HG02759 (cell line): ENCODE data around the gene SEZ6L2.
"Not testable (repeated sequence)": the region's sequence is repeated elsewhere in the genome, so short reads cannot be mapped to it uniquely, and the experiment has no call there.

Experiments used
- ATAC-seq: cut with Tn5 transposase; IDR thresholded peaks from one replicate; pipeline ENCODE4 v1.9.1; 2021; ENCODE audit warnings: mild to moderate bottlenecking, moderate library complexity; ENCODE audit not compliant: unreplicated experiment

The SEZ6L2 gene

DNA sequence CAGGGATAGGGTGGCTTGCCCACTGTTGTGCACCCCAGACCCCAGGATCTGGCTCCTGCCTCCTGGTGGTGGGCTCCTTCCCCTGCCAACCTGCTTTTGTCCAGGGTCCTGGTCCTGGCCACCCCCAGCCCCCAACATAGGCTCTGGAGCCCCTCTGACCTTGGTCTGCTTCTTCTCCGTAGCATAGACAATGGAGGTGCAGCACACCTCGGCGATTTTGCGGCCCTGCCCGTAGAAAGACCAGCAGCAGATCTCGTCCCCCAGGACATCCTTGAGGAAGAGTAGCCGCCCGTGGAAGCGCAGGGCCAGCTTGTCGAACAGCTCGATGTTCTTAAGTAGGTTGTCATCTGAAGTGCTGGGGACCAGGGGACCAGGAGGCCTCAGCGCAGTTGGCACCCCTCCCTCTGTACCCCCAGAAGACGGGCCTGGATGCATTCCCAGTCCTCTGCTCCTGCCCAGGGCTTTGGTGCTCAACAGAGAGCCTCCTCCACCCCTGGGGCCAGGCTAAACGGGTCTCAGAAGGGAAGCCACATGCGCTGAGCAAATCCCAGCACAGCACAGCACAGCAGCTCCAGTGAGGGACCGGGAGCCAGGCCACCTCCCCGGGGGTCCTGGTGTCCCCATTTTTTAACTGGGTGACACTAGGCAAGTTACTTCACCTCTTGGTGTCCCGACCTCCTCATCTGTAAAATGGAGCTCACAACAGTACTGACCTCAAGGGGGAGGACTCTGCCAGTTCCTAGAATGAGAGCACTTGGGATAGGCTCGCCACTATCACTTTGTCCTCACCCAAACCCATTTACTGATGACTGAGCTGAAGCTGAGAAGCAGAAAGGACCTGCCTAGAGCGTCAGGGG is 11.7 kb upstream of the SEZ6L2 start:
- no peak for ATAC-seq

GRCh38 chr16:29909851-29910250 is 10.5 kb upstream of the SEZ6L2 start:
- not testable (repeated sequence) for ATAC-seq

GRCh38 chr16:29909391-29909790 is 10.0 kb upstream of the SEZ6L2 start:
- ATAC-seq, result no peak

- ATAC-seq, result no peak
These were observed 9.4 kb upstream of the SEZ6L2 start for GRCh38 chr16:29908719-29909220.

- ATAC-seq, result no peak
These were observed 8.6 kb upstream of the SEZ6L2 start for GRCh38 chr16:29907973-29908372.

DNA sequence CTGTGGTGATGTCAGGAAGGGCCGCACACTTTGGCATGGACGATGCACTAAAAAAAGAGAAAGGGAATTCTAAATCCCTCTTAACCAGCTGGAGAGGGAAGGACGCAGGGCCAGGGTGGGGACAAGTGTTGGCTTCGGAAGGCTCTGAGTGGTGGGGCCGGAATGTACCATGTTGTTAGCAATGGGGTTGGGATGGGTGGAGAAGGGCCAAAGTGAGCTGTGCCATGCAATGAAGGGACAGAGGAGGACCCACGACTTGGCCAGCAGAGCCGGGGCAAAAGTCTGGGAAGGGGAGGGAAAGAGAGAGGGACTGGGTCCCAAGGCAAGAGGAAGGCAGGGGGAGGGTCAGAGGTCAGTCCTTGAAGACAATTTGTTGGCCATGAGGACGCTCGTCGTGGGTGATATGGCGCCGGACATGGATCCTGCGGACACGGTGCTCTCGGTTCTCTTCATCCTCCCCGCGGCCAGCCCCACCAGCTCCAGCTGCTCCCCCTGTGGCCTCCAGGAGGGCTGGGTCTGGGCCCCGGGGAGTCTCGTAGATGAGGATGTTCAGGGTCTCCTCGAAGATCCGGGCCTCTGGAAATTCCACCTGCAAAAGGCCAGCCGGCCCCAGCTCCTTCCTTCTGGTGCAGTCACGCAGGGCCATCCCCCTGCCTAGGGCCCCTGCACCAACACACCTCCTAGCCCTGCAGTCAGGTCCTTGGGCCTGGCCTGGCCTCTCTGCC is 7.3 kb upstream of the SEZ6L2 start:
- no peak for ATAC-seq

GRCh38 chr16:29905668-29906067 is 6.3 kb upstream of the SEZ6L2 start:
- ATAC-seq, result no peak

DNA sequence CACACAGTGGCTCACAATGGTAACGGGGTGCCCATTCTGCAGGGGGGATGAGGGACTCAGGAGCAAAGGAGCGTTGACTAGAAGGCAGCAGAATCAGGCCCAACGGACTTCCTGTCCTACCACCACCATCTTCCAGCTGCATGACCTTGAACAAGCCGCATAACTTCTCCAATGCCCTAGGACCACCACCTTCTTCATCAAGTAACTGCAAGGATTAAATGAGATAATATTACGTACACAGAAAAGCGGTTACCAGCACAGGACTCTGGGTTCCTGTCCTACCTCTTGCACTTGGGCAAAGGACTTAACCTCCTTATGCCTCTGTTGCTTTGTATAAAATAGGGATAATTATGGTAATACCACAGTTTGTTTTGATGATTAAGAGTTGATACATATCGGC is 5.6 kb upstream of the SEZ6L2 start:
- ATAC-seq, result no peak

GRCh38 chr16:29903590-29903989 is 4.2 kb upstream of the SEZ6L2 start:
- no peak for ATAC-seq

- no peak for ATAC-seq
These were observed 2.2 kb upstream of the SEZ6L2 start for GRCh38 chr16:29901607-29901945.

DNA sequence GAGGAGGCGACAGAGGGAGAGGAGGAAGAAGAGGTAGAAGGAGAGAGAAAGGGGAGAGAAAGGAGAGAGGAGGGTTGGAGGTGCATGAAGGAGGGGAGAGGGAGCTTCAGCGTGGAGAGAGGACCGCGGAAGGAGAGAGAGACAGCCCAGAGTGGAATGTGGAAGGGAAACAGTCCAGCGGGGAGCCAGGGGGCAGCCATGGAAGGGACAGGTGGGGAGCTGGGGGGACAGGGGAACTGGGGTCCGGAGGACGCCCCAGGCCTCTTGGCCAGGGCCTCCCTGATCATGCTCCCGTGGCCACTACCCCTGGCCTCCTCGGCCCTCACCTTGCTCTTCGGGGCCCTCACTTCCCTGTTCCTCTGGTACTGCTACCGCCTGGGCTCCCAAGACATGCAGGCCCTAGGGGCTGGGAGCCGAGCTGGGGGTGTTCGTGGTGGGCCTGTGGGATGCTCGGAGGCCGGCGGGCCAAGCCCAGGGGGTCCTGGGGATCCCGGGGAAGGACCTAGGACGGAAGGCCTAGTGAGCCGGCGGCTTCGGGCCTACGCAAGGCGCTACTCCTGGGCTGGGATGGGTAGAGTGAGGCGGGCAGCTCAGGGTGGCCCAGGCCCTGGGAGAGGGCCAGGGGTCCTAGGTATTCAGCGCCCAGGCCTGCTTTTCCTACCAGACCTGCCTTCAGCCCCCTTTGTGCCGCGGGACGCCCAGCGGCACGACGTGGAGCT is 1.7 kb upstream of the SEZ6L2 start:
- no peak for ATAC-seq

DNA sequence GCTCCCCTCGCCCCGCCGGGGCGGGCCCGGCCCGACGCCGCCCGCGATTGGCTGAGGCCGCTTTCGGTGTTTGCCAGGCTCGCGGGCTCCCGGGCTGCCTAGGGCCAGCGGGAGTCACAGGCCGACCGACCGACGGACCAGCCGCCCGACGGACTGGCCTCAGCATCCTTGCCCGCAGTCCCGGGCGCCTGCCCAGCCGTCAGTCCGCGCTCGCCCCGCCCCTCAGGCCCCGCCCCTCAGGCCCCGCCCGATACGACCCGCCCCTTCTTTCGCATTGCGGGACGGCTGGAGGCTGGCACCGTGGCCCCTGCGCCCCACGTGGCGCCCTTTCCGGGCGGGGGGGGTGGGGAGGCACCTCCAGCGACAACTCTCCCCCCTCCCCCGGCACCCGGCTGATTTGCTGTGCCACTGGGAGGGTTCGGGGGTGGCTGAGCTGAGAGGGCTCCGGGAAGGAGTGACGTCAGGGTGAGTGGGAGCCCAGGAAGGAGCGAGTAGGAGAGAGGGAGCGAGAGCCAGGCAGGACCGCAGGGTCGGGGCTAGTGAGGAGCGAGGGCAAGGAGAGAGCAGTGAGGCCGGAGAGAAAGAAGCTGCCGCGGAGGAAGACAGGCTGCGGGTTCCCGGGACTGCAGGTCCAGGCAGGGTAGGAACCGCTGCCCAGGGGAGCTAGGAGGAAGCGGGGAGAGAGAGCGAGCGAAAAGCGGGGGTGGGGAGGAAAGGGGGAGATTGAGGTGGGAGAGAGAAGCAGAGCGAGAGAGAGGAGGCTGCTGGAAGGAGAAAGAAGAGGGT is 945 bp upstream of the SEZ6L2 start, which contains the start of gene ASPHD1:
Gene ASPHD1 (plus strand): TSS at position 387 of the 786 bp plus-strand sequence. CDS start 484 bp downstream, outside the sequence.
- ATAC-seq, result peak; percentile 64

- ATAC-seq, result no peak
These were observed 390 bp downstream of the SEZ6L2 start for GRCh38 chr16:29898804-29899515.

DNA sequence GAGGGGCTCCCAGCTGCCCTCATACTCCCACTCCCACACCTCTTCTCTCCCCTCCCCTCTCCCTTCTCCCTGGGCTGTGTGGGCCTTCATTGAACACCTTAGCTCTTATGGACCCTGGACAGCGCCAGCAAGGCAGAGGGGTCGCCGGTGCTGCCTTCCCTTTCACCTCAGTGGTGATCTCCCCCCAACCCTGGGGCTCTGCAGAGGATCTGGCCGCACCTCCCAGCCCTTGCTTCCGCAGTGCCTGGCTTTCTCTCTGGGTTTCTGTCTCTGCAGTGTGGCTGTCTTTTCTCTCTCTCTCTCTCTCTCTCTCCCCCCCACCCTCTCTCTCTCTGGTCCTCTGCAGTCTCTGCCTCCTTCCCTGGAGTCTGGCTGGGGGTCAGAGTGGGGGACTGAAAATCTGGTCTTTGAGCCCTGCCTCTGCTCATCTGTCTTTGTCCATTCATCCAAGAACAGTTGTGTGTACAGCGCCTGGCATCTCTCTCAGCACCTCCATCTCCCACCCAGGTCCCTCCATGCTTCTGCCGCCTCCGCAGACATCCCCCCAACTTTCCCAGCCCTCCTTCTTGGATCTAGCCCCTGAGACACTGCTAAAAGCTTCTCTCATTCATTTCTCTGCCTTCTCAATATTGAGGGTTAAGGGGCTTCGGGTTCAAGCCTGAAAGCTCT is 1.1 kb downstream of the SEZ6L2 start:
- ATAC-seq, result no peak

GRCh38 chr16:29897333-29897732 is 2.0 kb downstream of the SEZ6L2 start:
- no peak for ATAC-seq

DNA sequence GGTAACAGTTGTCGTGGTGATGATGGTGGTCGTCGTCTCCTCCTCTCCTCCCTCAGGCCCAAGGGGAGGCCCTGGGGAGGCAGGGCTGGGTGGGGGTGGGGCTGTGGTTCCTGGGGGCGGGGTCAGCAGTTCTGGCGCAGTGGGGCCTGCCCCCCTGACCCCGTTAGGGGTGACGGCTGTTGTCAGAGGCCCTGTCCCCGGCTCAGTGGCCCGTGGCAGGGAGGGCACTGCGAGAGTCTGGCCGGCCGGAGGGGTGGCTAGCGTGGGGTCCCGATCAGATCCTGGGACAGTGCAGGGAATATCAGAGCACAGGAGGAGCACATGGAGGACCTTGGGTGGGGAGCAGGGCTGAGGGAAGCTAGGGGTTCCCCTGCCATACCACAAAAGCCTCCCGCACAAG is 2.5 kb downstream of the SEZ6L2 start:
- no peak for ATAC-seq

DNA sequence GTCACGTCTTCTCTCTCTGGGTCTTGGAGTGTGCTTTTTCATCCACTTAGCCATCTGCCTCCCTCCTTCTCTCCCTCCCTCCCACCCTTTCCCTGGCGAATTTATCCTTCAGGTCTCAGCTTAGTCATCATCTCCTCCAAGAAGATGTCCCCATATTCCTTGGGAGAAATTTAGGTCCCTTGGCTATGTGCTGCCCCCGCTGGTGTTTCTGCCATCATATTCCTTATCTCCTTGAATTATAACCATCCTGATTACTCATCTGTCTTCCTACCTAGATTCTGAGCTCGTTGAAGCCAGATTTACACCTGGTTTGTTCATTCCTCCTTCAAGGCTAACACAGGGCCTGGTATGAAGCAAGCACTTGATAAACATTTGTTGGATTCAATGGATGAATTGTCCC is 5.0 kb downstream of the SEZ6L2 start:
- ATAC-seq, result no peak

DNA sequence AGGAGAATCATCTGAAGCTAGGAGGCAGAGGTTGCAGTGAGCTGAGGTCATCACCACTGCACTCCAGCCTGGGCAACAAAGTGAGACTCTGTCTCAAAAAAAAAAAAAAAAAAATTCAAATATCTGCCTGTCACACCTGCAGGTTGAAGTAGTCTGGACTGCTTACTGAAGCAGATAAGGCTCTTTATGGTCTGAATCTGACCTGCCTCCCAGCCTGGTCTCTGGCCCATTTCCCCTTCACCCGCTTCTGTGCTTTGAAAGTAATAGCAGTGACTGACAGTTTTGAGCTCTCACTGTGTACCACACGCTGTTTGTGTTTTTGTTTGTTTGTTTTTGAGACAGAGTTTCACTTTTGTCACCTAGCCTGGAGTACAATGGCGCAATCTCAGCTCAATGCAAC is 5.8 kb downstream of the SEZ6L2 start:
- no peak for ATAC-seq

DNA sequence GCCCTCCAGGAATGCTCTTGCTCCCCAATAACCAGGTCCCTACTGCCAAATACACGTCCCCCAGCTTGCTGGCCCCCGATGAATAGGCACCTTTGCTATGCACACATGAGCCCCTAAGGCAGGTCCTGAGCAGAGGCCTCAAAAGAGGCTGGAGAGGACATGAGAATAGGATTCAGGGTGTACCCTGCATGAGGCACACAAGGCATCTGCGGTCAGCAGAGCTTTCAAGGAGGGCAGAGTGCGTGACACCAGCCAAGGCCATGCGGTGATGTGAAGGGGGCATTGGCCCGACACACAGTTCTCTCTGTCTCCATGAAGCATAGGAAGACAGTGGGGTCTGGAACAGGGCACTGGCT is 6.9 kb downstream of the SEZ6L2 start:
- no peak for ATAC-seq
